ENCODE results near the gene RAPGEF3.

GRCh38 chr12:47793015-47793681 lies 34.5 kb upstream of the RAPGEF3 start:
- TF ChIP-seq CTCF (tag by site-specific recombination; IDR thresholded peaks at IDR 0.05), result no peak
- no peak for TF ChIP-seq ZNF747 (tag by site-specific recombination; IDR thresholded peaks at IDR 0.05)
- no peak for TF ChIP-seq ZNF513 (tag by site-specific recombination; IDR thresholded peaks at IDR 0.05)
- TF ChIP-seq ZNF621 (tag by site-specific recombination; IDR thresholded peaks at IDR 0.05), result no peak
- TF ChIP-seq REST (tag by site-specific recombination; IDR thresholded peaks at IDR 0.05), result no peak
- no peak for TF ChIP-seq ZBTB7A (tag by site-specific recombination; IDR thresholded peaks at IDR 0.05; ENCODE audit: low read depth)
- TF ChIP-seq ZNF24 (tag by site-specific recombination; IDR thresholded peaks at IDR 0.05), result no peak
- TF ChIP-seq ZBTB26 (tag by site-specific recombination; optimal IDR thresholded peaks at IDR 0.05), result no peak
- no peak for TF ChIP-seq ZNF169 (tag by site-specific recombination; IDR thresholded peaks at IDR 0.05)
- no peak for TF ChIP-seq BCL11B (tag by site-specific recombination; IDR thresholded peaks at IDR 0.05; ENCODE audit: low read depth)
